Measurements from ENCODE around the gene PRKG1.
A peak's percentile ranks its signal among the peaks of the same experiment; 100 is the strongest.
"Not testable (repeated sequence)": the region's sequence is repeated elsewhere in the genome, so short reads cannot be mapped to it uniquely, and the experiment has no call there.

Gene PRKG1

DNA sequence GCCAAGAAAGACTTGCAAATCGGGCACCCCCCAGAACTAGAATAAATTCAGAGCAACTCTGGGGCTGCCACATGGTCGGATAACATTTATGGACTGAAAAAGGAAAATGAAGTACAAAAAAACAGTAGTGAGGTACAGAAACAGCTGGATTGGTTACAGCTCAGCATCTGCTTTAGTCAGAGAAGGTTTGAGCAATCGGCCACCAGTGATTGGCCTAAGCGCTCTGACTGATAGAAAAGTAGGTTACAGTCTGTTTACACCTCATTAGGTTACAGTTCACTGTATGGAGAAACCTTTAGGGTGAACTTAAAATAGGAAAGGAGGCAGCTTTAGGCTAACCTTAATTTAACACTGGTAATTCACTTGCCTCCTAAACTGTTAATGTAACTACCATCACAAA, 1137.8 kb downstream of the PRKG1 start:
- DNase-seq: no peak

DNA sequence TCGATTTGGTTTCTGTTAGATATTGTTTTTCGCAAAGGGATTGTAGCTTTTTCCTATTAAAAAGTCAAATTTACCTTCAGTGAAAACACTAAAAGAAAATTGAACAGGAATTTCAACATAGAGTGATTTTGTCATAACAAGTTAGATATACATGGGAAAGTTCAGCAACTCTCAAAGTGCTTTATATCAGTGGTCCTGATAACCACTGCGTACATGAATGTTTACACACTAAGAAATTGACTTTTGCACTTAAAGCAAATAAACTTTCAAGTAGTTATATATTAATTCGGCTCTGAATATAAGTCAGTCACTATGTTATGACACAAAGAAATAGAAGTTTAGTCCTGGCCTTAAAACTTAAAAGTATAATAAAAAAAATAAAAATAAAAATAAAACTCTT, 1138.5 kb downstream of the PRKG1 start:
- no peak for DNase-seq

DNA sequence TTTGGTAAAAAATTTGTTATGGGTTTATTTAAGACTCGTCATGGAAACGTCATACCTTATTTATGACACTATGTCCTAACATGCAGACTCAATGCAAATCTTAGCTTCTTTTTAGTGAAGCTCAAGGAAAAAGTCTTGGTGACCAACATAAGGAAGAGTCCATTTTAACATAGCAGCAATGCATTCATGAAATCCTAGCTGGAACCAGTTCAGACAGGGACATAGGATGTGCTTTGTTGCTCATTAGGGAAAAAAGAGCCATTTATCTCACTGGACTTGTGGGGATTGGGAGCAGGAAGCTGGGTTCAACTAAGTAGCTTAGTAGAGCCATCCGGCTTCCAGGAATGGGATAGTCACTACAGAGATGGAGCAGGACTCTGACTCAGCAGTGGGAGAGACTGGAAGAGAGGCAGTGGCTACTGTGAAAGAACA, 1139.0 kb downstream of the PRKG1 start:
- DNase-seq: no peak

DNA sequence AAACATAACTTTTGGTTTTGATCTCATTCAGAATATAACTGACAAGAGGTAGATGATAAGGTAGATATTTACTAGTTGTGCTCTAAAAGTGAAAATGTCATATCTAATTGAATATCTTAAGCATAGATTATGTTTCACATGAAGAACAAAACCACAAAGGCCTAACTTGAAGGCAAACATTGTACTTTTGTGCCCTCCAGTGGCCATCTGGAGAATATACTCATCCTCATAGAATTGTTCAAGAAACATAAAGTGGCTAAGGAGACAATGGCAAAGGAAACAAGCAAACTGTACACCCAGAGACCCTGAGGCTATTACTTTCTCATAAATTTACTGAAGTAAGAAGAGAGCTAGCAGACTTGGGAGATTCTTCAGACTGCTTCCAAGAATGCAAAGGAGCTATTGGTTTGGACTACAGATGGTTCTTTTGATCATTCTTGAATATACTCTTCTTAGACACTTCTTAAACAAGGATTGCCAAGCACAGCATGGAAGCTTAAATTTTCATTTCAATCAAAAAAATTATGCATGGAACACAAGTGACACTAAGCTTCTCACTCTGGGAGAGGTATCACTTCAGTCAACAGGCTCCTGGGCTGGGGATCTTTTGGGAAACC, 1141.6 kb downstream of the PRKG1 start:
- DNase-seq: peak; percentile 63

DNA sequence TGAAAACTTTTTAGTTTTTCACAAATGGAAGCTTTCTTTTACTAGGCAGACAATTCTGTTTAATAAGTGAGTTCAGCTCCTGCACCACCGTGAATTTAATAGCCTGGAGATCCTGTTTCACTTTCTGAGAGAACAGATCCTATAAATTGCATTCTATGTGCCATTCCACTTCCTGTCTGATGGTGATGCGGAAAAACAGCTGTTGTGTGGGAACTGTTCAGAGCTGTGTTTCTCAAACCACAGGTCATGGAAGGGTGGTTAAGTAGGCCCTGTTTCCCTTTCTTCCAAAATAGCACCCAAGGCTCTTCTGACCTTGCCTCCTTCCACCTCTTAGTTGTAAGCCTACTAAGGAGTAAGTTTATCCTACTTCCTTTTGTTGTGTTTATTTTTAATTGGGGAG, 1142.6 kb downstream of the PRKG1 start:
- DNase-seq: peak; percentile 70

DNA sequence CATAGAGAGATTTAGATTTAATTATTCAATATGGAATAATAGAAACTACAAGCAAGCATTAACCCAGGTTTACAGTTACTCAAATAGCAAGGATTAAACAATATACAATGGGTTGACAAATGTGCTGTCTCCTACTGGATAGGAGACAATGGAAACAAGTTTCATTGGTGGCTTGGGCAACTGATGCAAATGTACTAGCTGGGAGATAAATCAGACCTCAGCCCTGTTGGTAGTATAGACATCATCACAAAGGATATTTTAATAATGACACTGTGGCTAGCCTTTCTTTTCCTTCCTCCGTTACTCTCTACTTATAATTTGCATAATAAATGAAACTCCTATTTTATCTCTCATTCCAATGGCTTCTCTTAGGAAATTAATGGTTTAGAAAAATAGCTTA, 1143.2 kb downstream of the PRKG1 start:
- DNase-seq: no peak

DNA sequence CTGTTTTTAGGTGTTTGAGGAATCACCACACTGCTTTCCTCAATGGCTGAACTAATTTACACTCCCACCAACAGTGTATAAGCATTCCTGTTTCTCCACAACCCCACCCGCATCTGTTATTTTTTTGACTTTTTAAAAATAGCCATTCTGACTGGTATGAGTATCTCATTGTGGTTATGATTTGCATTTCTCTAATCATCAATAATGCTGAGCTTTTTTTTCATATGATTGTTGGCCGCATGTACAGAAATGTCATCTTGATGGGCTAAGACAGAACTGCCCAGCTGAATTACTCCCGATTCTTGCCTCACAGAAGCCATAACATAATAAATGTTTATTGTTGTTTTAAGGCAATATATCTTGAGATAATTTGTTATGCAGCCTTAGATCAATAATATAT, 1146.7 kb downstream of the PRKG1 start:
- DNase-seq: no peak

DNA sequence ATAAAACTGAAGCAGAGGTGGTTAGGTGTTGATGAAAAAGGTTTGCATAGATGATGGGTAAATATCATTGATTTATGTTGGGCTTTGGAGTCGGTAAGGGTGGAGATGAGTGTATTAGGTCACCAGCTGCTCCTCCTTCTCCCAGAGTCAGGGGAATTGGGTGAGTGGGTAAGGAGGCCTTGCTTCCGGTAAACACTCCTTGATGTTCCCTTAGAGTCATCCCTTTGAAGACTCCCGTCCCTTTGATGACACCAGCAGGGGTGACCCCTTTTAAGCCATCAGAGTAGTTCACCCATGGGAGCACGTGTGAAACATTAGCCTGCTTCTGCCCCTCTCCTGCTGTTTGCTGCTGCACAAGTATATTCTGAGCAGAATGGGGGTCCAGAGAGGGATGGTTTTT, 1147.6 kb downstream of the PRKG1 start:
- no peak for DNase-seq

DNA sequence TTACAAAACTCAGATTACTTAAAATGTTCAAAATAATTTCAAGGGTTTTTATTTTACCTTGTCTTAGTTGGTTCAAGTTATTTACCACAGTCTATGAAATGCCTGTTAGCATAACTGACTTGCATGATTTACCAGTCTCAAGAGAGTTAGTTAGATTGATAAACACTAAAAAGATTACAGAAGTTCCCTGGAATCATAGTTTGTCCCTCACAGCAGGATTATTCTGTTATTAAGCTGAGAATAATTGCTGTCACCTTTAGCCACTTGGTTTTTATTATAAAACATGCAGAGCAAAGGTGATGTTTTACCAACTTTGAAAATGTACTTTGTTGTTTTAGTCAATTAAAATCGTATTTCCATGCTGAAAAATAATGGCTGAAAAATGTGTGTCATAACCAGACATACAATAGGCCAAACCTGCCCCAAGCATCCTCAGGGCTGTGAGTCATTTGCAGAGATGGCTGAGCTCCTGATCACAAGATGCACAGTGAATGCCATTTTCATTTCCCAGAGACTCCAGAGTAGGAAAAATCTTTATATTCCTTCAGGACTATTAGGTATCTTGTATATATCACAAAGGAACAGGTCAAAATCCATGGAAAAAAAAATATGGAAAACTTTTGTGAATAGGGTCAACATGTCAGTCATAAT, 1152.0 kb downstream of the PRKG1 start:
- no peak for DNase-seq

DNA sequence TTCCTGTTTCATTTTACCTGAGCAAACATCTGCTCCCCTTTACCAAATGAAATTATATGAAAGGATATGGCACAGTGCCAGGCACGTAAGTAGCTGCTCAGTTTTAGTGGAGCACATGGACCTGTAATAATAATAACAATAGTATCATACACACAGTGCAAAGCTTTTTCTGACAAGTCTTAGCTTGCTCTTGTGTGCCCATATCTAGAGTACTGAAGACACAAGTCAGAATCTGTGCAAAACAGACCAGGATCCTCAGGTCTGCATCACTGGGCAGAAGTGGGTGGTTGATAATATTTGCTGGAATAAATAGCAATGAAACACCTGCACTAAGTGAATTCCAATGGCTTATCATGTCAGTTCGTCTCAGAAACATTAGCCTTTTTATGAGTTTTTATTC, 1154.3 kb downstream of the PRKG1 start:
- DNase-seq: no peak

DNA sequence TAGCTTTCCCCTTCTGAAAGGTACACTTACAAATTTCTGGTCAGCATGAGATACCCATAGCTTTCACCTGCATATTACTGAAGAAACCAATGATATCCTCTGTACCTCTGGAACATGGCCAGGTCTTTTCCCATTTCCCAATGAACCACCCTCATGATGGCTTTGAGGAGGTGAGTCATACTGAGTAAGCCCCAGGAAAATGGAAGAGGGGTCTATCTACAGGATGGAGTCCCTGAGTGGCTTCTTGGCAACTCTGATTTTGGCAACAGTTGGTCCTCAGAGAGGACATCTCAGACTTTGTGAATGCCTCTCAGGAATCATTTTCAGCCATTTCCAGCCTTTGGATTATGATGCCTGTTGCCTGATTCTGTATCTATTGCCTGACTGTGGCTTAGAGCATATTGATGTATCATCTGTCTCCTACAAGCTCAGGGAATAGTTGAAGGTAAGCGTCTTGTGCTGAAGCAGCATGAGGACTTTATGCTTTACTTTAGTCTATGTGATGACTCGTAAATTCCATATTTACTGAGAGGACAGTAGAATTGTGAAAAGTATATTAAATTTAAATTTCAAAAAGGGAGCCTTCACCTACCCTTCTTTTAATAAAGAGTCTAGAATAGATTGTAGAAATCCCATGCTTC, 1155.1 kb downstream of the PRKG1 start:
- no peak for DNase-seq

DNA sequence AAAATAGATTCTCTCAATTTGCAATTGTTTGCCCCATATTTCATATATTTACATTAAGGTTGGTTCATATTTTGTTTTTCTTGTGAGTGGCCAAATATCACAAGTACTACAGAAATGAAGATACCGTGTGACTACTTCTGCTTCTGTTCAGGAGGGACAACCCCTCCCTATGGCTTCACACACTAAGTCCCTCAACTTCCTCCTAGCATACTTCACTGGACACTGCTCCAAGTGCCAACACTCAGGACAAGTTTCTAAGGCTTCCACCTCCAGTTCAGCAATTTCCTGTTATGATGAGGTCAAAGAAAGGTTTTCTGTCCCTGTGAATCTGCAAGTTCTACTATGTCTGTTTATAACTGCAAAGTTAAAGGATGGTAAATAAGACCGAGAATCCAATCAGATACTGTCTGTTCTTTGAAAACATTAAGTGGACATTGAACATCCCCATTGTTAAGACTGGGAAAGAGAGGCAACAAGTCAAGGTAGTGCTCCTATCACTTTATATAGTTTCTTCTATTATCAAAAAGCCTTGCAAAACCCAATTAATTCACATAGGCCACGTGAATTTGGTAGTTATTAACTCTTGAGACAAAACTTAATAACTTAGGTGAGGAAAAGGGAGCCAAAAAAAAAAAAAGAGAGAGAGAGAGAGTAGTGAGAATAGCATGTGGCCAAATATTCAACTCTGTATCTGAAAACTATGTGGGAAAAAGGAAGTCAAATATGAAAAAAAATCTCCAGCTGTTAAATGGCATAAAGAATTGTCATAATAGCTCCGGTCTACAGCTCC, 1158.5 kb downstream of the PRKG1 start:
- peak; percentile 41 for DNase-seq

DNA sequence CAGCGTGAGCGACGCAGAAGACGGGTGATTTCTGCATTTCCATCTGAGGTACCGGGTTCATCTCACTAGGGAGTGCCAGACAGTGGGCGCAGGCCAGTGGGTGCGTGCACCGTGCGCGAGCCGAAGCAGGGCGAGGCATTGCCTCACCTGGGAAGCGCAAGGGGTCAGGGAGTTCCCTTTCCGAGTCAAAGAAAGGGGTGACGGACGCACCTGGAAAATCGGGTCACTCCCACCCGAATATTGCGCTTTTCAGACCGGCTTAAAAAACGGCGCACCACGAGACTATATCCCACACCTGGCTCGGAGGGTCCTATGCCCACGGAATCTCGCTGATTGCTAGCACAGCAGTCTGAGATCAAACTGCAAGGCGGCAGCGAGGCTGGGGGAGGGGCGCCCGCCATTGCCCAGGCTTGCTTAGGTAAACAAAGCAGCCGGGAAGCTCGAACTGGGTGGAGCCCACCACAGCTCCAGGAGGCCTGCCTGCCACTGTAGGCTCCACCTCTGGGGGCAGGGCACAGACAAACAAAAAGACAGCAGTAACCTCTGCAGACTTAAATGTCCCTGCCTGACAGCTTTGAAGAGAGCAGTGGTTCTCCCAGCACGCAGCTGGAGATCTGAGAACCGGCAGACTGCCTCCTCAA, 1159.2 kb downstream of the PRKG1 start:
- not testable (repeated sequence) for DNase-seq

DNA sequence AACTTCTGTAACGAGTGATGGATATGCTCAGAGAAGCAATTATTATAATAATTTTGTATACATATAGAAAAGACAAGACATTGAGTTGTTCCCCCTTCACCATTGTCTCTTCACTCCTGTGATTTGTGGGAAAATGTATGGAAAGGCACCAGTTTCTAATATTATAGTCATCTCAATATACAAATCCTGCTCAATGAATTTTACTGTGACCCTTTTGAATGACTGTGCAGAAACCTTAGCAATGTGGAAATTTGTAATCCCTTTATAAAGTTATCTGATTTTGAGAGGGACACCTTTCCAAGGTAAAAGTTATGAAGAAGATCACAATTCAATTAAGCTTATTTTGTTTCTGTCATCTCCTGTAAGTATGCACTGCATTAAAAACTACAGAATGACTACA, 1165.5 kb downstream of the PRKG1 start:
- no peak for DNase-seq

DNA sequence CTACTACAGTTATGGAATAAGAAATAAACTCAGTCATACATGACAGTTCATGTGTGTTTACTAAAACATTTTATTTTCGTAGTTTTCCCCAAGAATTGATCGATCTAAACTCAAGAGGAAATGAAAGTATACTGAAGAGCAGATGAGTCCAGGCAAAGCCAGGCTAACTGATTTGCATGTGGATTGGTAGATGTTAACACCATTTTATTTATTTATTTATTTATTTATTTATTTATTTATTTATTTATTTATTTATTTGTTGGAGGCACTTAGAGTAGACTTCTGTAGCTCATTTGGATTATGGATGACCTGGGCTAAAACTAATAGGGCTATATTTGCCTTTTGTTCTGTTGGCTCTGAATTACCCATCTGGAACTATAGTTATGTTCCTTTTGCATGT, 1171.3 kb downstream of the PRKG1 start:
- no peak for DNase-seq

DNA sequence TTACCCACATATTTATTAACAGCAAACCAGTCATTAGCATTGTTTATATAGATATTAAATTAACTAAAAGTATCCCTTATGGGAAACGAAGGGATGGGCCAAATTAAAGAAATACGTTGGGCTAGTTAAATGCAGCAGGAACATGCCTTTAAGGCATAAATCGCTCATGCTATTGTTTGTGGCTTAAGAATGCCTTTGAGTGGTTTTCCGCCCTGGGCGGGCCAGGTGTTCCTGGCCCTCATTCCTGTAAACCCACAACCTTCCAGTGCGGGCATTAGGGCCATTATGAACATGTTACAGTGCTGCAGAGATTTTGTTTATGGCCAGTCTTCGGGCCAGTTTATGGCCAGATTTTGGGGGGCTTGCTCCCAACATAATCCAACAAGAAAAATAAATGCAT, 1173.6 kb downstream of the PRKG1 start:
- not testable (repeated sequence) for DNase-seq

DNA sequence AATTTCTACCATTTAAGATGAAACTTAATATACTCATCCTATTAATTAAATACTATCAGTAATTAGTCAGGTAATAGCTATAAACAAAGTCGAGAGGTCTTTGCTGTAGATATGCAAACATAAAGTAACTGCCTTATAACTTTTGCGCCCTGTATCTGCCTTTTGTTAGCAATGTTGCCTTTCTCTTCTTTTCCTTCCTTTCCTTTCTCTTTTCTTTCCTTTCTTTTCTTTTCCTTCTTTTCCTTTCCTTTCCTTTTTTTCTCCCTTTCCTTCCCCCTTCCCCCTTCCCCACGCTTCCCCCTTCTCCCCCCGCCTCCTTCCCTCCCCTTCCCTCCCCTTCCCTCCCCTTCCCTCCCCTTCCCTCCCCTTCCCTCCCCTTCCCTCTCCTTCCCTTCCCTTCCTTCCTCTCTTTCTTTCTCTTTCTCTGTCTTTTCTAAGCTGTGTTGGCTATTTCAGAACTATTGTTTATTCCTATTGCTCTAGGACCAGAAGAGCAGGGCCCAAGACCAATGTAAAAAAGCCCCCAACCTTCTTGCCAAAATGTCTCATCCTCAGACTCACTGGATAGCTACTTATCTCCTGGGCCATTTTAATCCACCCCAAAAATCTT, 1174.5 kb downstream of the PRKG1 start:
- DNase-seq: no peak

DNA sequence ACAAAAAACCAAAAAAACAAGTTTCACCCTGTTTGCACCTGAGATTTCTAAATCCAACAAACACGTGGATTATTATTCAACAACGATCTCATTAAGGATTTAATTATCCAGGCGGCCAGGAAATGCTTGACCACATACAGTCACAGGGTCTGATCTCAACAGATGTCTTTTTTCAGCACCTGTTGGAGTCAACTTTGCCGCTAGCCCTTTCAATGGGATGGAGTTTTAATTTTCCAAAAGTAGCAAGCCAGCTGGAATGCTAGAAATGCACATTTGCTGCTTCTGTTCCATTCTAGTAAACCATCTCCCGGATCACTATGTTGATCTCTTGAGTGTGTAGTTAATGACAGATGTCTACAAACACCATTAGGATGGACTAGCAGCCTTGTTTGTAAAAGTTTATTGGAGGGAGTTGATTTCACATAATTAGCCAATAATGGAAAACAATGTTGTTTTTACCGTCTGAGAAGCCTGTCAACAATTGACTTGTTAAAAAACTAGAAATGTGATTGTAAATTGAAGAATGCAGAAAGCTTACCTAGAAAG, 1175.6 kb downstream of the PRKG1 start:
- no peak for DNase-seq

DNA sequence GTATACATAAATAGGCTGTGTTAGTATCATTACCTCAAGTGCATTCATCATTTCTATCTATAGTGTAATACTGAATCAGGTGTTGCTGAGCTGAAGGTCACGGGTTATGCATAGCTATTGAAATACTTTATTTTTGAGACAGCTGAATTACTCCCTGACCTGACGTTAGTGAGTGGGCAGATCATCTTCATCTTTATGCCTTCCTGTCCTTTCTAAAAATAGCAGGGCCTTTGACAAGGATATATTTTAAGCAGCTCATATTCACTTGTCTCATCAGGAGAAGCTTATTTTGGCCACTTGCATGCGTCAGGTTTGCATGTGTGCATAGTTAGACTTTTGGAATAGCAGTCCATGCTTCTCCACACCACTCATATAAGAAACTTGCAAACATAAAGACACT, 1176.2 kb downstream of the PRKG1 start:
- no peak for DNase-seq

DNA sequence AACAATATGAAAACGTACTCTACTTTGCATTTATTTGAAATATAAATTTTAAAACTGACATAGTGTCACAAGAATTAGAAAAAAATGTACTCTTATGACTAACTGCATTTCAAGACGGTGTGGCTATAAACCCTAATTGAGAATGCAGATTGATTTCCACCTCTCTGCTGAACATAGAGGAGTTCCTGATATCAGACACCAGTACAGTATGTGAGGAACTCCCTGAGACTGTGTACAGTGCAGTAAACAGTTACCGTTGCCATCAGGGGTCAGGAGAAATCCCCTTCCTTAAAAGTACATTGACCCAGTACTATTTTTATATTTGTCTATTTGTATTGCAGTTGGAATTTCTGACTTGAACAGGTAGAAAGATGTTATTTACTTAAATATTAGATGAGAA, 1178.0 kb downstream of the PRKG1 start:
- no peak for DNase-seq

DNA sequence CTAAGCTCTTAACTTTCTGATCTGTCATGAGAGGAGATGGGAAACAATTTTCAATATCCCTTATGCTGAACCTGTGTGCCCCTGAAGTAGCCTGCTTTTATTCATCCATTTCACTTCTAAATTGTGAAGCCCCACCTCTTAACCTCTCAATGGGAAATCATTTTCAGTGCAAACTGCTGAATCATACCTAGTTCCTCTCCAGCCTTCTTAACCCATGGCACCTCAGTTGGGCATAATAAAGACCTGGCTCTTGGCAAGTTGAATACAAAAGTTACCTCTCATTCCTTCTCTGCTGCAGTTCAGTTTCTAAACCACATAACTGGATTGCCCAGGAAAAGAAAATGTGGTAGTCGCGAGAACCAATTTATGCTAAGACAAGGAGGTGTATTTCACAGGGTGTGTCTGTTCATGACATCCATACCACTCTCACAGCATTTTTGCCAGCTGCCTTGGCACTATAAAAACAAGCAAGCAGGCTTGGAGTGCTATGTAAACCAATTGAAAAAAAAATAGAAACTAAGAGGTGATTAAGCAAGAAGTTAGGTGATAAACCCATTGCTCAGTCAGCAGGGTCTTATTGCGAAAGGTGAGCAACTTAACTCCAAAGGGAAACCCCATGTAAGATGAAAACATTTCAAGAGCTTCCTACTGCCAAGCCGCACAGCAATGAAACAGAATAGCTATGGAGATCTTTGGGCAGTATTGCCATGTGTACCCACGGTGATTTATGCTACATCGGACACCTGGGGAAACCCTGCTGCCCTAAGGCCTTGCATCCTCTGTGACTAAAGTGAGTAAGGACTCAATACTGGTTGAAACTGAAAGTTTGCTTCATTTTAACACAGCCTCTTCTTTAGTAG, 1182.8 kb downstream of the PRKG1 start:
- DNase-seq: no peak

DNA sequence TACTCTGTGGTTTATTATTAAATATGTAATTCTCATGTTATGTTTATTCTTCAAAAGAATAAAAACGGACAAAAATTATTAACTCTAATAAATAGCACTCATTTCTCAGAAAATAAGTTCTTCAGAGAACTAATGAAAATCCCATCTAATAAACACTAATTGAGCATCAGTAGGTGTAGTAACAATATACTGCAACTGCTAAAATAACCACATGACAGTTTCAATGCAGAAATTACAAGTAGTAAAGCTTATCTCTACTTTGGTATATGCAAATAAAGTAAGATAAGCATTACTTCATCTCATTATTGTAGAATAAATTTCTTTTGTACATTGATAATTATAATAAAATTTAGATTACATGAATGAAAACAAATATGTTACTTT, 1183.4 kb downstream of the PRKG1 start:
- no peak for DNase-seq
